DOHH2 (cell line): Measurements from ENCODE around the gene TBL3.

Experiments used
- EZH2phosphoT487 ChIP-seq: fragments of 200-600 bp; sonication (generic); IDR thresholded peaks from 2 replicates; pipeline ENCODE4 v1.6.1; 2017; ENCODE audit warnings: borderline replicate concordance, mild to moderate bottlenecking, antibody characterized with exemption, low read length, moderate library complexity, mixed read lengths
- TF ChIP-seq, protein P1 (sequence below): fragments of 200-600 bp; sonication (generic); IDR thresholded peaks from one replicate; pipeline ENCODE4 v1.5.1; 2014; ENCODE audit warnings: antibody characterized with exemption, mild to moderate bottlenecking, low read depth, low read length; ENCODE audit not compliant: poor library complexity, severe bottlenecking

DNA sequence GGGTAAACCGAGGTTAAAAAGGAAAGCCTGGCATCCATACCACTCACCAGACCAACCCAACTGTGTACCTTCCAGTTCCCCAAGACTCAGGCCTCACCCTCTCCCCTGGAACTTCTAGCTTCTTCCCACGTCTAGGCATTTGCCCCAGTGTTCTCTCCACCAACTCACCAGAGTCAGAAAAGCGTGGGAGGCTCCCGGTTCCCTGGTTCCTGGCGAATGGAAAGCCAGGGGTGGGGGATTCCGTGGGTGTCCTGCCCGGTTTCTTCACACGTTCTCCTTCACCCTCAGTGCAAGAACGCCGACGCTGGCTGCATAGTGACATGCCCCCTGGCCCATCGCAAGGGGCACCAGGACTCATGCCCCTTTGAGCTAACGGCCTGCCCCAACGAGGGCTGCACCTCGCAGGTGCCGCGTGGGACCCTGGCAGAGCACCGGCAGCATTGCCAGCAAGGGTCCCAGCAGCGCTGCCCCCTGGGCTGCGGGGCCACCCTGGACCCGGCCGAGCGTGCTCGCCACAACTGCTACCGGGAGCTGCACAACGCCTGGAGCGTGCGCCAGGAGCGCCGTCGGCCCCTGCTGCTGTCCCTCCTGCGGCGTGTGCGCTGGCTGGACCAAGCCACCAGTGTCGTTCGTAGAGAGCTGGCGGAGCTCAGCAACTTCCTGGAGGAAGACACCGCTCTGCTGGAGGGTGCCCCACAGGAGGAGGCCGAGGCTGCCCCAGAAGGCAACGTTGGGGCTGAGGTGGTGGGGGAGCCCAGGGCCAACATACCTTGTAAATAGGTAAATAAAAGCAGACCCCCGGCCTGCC, 3.5 kb upstream of the TBL3 start:
- TF ChIP-seq, protein P1, sequence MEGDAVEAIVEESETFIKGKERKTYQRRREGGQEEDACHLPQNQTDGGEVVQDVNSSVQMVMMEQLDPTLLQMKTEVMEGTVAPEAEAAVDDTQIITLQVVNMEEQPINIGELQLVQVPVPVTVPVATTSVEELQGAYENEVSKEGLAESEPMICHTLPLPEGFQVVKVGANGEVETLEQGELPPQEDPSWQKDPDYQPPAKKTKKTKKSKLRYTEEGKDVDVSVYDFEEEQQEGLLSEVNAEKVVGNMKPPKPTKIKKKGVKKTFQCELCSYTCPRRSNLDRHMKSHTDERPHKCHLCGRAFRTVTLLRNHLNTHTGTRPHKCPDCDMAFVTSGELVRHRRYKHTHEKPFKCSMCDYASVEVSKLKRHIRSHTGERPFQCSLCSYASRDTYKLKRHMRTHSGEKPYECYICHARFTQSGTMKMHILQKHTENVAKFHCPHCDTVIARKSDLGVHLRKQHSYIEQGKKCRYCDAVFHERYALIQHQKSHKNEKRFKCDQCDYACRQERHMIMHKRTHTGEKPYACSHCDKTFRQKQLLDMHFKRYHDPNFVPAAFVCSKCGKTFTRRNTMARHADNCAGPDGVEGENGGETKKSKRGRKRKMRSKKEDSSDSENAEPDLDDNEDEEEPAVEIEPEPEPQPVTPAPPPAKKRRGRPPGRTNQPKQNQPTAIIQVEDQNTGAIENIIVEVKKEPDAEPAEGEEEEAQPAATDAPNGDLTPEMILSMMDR, result no peak
- no peak for TF ChIP-seq EZH2phosphoT487
